ENCODE results near the gene MAP1LC3B.

MAP1LC3B gene

DNA sequence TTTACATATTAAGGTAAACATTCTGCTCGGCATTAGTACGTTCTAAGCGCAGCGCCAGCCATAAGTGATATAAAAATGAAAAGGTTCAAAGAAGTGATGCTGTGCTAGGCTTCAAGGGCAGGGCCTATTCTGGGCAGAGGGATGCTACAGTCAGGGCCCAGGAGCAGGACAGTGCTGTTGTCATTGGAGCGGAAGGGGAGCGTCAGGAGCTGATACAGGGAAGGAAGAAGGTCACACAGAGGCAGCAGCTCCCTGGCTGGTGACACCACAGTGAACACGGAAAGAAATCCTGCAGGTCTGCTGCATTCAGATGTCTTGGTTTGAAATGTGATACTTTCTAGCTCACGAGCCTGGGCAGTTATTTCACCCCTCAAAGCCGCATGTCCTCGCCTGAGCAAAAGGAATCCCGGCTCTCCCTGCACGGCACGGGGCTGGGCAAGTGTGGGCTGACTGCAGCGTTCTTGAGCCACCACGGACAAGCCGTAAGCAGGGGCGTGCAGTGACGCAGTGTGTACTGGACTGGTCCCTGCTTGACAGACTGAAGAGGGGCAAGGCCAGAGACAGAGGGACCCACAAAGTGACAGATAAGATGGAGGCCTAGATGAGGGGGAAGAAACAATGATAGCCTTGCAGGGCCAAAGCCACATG lies 59.6 kb downstream of the MAP1LC3B start:
- no peaks in the 10 kb centered on the region for H3K27me3 ChIP-seq (ENCODE audit: insufficient read depth, poor library complexity, severe bottlenecking)
- H3K4me1 ChIP-seq (ENCODE audit: insufficient read depth, poor library complexity, severe bottlenecking): peaks cover under 1% of the 10 kb centered on the region
- DNase-seq (ENCODE audit: low spot score) (no peak), ATAC-seq (ENCODE audit: low read depth) (no peak)
- H3K27ac ChIP-seq (ENCODE audit: poor library complexity, severe bottlenecking): no peak overlapping the region
- TF ChIP-seq, protein P1, sequence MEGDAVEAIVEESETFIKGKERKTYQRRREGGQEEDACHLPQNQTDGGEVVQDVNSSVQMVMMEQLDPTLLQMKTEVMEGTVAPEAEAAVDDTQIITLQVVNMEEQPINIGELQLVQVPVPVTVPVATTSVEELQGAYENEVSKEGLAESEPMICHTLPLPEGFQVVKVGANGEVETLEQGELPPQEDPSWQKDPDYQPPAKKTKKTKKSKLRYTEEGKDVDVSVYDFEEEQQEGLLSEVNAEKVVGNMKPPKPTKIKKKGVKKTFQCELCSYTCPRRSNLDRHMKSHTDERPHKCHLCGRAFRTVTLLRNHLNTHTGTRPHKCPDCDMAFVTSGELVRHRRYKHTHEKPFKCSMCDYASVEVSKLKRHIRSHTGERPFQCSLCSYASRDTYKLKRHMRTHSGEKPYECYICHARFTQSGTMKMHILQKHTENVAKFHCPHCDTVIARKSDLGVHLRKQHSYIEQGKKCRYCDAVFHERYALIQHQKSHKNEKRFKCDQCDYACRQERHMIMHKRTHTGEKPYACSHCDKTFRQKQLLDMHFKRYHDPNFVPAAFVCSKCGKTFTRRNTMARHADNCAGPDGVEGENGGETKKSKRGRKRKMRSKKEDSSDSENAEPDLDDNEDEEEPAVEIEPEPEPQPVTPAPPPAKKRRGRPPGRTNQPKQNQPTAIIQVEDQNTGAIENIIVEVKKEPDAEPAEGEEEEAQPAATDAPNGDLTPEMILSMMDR (IDR thresholded peaks at IDR 0.05; ENCODE audit: poor library complexity, severe bottlenecking): no peak
- peaks cover 40% of the 10 kb centered on the region for H3K36me3 ChIP-seq (ENCODE audit: low read depth)
- no peak overlapping the region for H3K4me3 ChIP-seq (ENCODE audit: severe bottlenecking)
- H3K9me3 ChIP-seq (ENCODE audit: severe bottlenecking): no peaks in the 10 kb centered on the region

DNA sequence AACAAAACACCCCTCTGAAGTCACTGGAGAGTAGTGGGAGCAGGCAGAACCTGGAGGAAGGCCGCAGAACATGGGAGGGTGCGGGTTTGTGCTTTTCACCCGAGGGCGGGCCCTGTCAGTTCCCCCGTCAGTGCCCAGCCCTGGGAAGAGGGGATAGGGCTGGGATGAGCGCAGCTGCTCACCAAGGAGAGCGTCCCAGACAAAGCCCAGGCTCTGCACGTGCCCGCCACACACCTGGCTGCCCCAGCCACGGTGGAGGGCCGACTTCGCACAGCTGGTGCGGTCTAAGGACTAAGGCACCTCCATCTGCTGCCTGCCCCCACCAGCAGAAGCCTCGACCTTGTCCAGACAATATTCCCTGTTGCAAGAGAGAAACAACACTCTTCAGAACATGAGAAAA lies 61.2 kb downstream of the MAP1LC3B start:
- no peak overlapping the region for H3K4me3 ChIP-seq (ENCODE audit: severe bottlenecking)
- H3K27ac ChIP-seq (ENCODE audit: poor library complexity, severe bottlenecking): no peak overlapping the region
- H3K9me3 ChIP-seq (ENCODE audit: severe bottlenecking): no peaks in the 10 kb centered on the region
- peaks cover 16% of the 10 kb centered on the region for H3K4me1 ChIP-seq (ENCODE audit: insufficient read depth, poor library complexity, severe bottlenecking)
- H3K36me3 ChIP-seq (ENCODE audit: low read depth): peaks cover 38% of the 10 kb centered on the region
- no peaks in the 10 kb centered on the region for H3K27me3 ChIP-seq (ENCODE audit: insufficient read depth, poor library complexity, severe bottlenecking)
- DNase-seq (ENCODE audit: low spot score): no peak
- ATAC-seq (ENCODE audit: low read depth): no peak
- TF ChIP-seq, protein P1 (IDR thresholded peaks at IDR 0.05; ENCODE audit: poor library complexity, severe bottlenecking): no peak
